Loucy (cell line): ENCODE data around the gene MCOLN1.

ENCODE experiments used
- H2AFZ ChIP-seq: fragments of 200-600 bp; sonication (generic); 2 replicates; pipeline ENCODE4 v1.6.0; 2016; ENCODE audit warnings: antibody characterized with exemption, mild to moderate bottlenecking, low read length, moderate library complexity
- H3F3A ChIP-seq: fragments of 200-600 bp; 2 replicates; pipeline ENCODE4 v1.6.0; 2016; ENCODE audit warnings: antibody characterized with exemption, low read depth, mild to moderate bottlenecking
- H3K27me3 ChIP-seq: fragments of 200-600 bp; sonication (generic); 2 replicates; pipeline ENCODE4 v1.6.1; 2014; ENCODE audit warnings: low read length, mild to moderate bottlenecking; ENCODE audit not compliant: insufficient read depth, poor library complexity, severe bottlenecking
- H3K36me3 ChIP-seq: fragments of 200-600 bp; sonication (generic); 2 replicates; pipeline ENCODE4 v1.6.1; 2016; ENCODE audit warnings: low read length; ENCODE audit not compliant: insufficient read depth
- H3K4me1 ChIP-seq: fragments of 200-600 bp; sonication (generic); 2 replicates; pipeline ENCODE4 v1.5.1; 2014; ENCODE audit warnings: low read length, mild to moderate bottlenecking; ENCODE audit not compliant: insufficient read depth, poor library complexity, severe bottlenecking
- H3K4me2 ChIP-seq: fragments of 200-600 bp; sonication (generic); 2 replicates; pipeline ENCODE4 v1.6.0; 2014; ENCODE audit warnings: antibody characterized with exemption, low read length, low read depth, mild to moderate bottlenecking; ENCODE audit not compliant: poor library complexity, severe bottlenecking
- H3K4me3 ChIP-seq: fragments of 200-600 bp; sonication (generic); 2 replicates; pipeline ENCODE4 v1.5.1; 2014; ENCODE audit warnings: low read length, mild to moderate bottlenecking, mixed read lengths; ENCODE audit not compliant: poor library complexity, severe bottlenecking
- H3K79me2 ChIP-seq: fragments of 200-600 bp; sonication (generic); 2 replicates; pipeline ENCODE4 v1.6.1; 2014; ENCODE audit warnings: low read length; ENCODE audit not compliant: insufficient read depth
- H3K9ac ChIP-seq: fragments of 200-600 bp; sonication (generic); 2 replicates; pipeline ENCODE4 v1.6.0; 2014; ENCODE audit warnings: mild to moderate bottlenecking, low read depth, low read length, moderate library complexity; ENCODE audit not compliant: poor library complexity, severe bottlenecking
- H3K9me2 ChIP-seq: fragments of 200-600 bp; sonication (generic); replicated peaks from 2 replicates; pipeline ENCODE4 v1.6.1; 2016; ENCODE audit warnings: low read depth, low read length, mixed read lengths
- H3K9me3 ChIP-seq: fragments of 200-600 bp; sonication (generic); 2 replicates; pipeline ENCODE4 v1.6.1; 2014; ENCODE audit warnings: mild to moderate bottlenecking, antibody characterized with exemption, low read length, low read depth; ENCODE audit not compliant: insufficient read depth
- H4K20me1 ChIP-seq: fragments of 200-600 bp; sonication (generic); 2 replicates; pipeline ENCODE4 v1.6.0; 2014; ENCODE audit warnings: antibody characterized with exemption, low read length, mild to moderate bottlenecking; ENCODE audit not compliant: insufficient read depth, poor library complexity, severe bottlenecking
- CTCF ChIP-seq: fragments of 200-600 bp; sonication (generic); conservative IDR thresholded peaks from 2 replicates; pipeline ENCODE4 v1.5.1; 2014; ENCODE audit warnings: mild to moderate bottlenecking, antibody characterized with exemption, low read length
- EZH2phosphoT487 ChIP-seq: fragments of 200-600 bp; IDR thresholded peaks from 2 replicates; pipeline ENCODE4 v1.6.1; 2018; ENCODE audit warnings: antibody characterized with exemption, mild to moderate bottlenecking, moderate library complexity, borderline replicate concordance

MCOLN1 gene

GRCh38 chr19:7500811-7501450, 21.5 kb upstream of the MCOLN1 start:
- Histone ChIP-seq H3K9me3 (no peaks in the 10 kb centered on the region), H3K4me1 (no peaks in the 10 kb centered on the region), H3K36me3 (no peaks in the 10 kb centered on the region), H4K20me1 (no peaks in the 10 kb centered on the region), H3K4me2 (no peak overlapping the region), H3K4me3 (no peak overlapping the region), H3K79me2 (no peaks in the 10 kb centered on the region), H3K27me3 (no peaks in the 10 kb centered on the region), H3K9ac (no peak overlapping the region), H2AFZ (no peak overlapping the region), H3K9me2 (no peaks in the 10 kb centered on the region), H3F3A (no peaks in the 10 kb centered on the region)
- TF ChIP-seq EZH2phosphoT487 (no peak), CTCF (no peak)

GRCh38 chr19:7502552-7502951, 19.9 kb upstream of the MCOLN1 start:
- TF ChIP-seq CTCF: no peak
- Histone ChIP-seq H3K79me2 (no peaks in the 10 kb centered on the region), H2AFZ (no peak overlapping the region), H3K36me3 (no peaks in the 10 kb centered on the region), H4K20me1 (no peaks in the 10 kb centered on the region), H3K9ac (no peak overlapping the region), H3K4me2 (no peak overlapping the region), H3F3A (no peaks in the 10 kb centered on the region), H3K4me1 (no peaks in the 10 kb centered on the region), H3K4me3 (no peak overlapping the region), H3K9me3 (no peaks in the 10 kb centered on the region), H3K27me3 (no peaks in the 10 kb centered on the region), H3K9me2 (no peaks in the 10 kb centered on the region)

GRCh38 chr19:7504684-7505083, 17.7 kb upstream of the MCOLN1 start:
- Histone ChIP-seq H3K4me2 (no peak overlapping the region), H3K9me3 (no peaks in the 10 kb centered on the region), H3K36me3 (no peaks in the 10 kb centered on the region), H3K27me3 (no peaks in the 10 kb centered on the region), H3K79me2 (no peaks in the 10 kb centered on the region), H4K20me1 (no peaks in the 10 kb centered on the region), H3K4me3 (no peak overlapping the region), H2AFZ (no peak overlapping the region), H3K9ac (no peak overlapping the region), H3K9me2 (no peaks in the 10 kb centered on the region), H3K4me1 (no peaks in the 10 kb centered on the region), H3F3A (no peaks in the 10 kb centered on the region)
- no peak for TF ChIP-seq CTCF
- TF ChIP-seq EZH2phosphoT487: no peak
